GM12891 (cell line): ENCODE data around the gene DPM3.

Experiments
- POLR2A ChIP-seq: IDR thresholded peaks from 2 replicates; pipeline ENCODE4 v1.6.1; 2011; ENCODE audit warnings: low read depth, low read length, control low read depth
- POLR2AphosphoS5 ChIP-seq: IDR thresholded peaks from 2 replicates; pipeline ENCODE4 v1.6.1; 2011; ENCODE audit warnings: low read depth, low read length, control low read depth
- TAF1 ChIP-seq: IDR thresholded peaks from 2 replicates; pipeline ENCODE4 v1.6.1; 2011; ENCODE audit warnings: low read depth, low read length, control low read depth

- TF ChIP-seq POLR2AphosphoS5 (no peak), POLR2A (no peak), TAF1 (no peak)
Measured at GRCh38 chr1:155178441-155179111, 38.2 kb upstream of the DPM3 start.
